ENCODE measurements around the gene TBL1X.

Gene TBL1X

DNA sequence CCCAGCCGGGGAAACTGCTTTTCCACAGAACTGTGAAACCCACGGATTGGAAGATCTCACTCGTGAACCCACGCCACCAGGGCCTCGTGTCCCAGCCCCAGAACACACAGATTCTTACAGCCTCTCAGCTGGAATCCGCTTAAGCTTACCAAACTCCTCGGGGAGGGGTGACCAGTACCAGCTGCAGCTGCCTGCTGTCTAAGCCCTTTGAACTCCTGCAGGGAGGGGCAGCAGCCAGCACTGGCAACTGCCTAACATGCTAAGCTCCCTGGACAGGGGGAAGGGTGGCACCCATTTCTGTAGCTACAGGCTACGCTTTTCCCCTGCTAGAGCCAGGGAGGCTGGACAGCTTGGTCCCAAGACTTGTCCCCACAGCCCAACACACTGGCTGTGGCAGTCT lies 38.4 kb downstream of the TBL1X start:
- H3K4me1 ChIP-seq (ENCODE audit: control insufficient read depth, insufficient read depth, low read length): no peaks in the 10 kb centered on the region
- no peak overlapping the region for H3K9ac ChIP-seq (ENCODE audit: low read depth, low read length)
- H3K9me3 ChIP-seq (replicated peaks; ENCODE audit: low read length): no peaks in the 10 kb centered on the region
- no peak overlapping the region for H3K4me3 ChIP-seq (ENCODE audit: low read length)
- no peaks in the 10 kb centered on the region for H3K27me3 ChIP-seq (ENCODE audit: control insufficient read depth, insufficient read depth, low read length)
- no peaks in the 10 kb centered on the region for H3K36me3 ChIP-seq (ENCODE audit: insufficient read depth, low read length)
- no peak overlapping the region for H3K4me2 ChIP-seq (ENCODE audit: low read length)

DNA sequence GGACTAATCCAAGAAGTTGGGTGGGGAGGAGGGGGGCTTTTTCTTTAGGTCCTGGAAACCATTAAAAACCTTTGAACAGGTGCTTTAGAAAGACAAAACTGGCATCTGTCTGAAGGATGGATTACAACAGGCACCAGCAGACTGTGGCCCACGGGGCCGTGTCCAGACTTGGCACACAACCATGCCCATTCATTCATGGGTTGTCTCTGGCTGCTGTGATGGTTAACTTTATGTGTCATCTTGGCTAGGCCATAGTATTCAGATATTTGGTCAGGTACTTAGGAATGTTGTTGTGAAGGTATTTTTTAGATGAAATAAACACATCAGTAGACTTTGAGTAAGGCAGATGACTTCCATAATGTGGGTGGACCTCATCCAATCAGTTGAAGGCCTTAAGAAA lies 45.5 kb downstream of the TBL1X start:
- Histone ChIP-seq H3K4me3 (ENCODE audit: low read length) (no peak overlapping the region), H3K36me3 (ENCODE audit: insufficient read depth, low read length) (no peaks in the 10 kb centered on the region), H3K27me3 (ENCODE audit: control insufficient read depth, insufficient read depth, low read length) (no peaks in the 10 kb centered on the region), H3K4me2 (ENCODE audit: low read length) (no peak overlapping the region), H3K9ac (ENCODE audit: low read depth, low read length) (no peak overlapping the region), H3K9me3 (replicated peaks; ENCODE audit: low read length) (no peaks in the 10 kb centered on the region), H3K4me1 (ENCODE audit: control insufficient read depth, insufficient read depth, low read length) (no peaks in the 10 kb centered on the region)

DNA sequence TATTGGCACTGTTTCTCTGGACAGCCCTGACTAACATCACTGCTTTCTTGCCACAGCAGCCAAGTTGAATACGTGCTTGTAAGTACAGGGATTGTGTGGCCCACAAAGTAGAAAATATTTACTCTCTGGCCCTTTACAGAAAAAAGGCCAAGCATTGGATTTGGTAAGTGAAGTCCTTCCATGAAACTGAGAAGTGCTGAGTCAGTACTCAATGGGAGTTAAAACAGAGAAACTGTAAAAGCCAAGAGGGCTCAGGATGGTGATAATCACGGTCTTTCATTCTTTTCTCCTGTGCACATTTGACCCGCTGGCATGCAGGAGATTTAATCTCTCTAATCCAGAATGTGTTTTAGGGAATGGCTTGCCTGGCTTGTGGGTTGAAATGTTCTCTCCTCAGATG lies 46.1 kb downstream of the TBL1X start:
- H3K4me2 ChIP-seq (ENCODE audit: low read length): no peak overlapping the region
- no peaks in the 10 kb centered on the region for H3K4me1 ChIP-seq (ENCODE audit: control insufficient read depth, insufficient read depth, low read length)
- H3K36me3 ChIP-seq (ENCODE audit: insufficient read depth, low read length): no peaks in the 10 kb centered on the region
- H3K27me3 ChIP-seq (ENCODE audit: control insufficient read depth, insufficient read depth, low read length): no peaks in the 10 kb centered on the region
- no peak overlapping the region for H3K4me3 ChIP-seq (ENCODE audit: low read length)
- H3K9me3 ChIP-seq (replicated peaks; ENCODE audit: low read length): no peaks in the 10 kb centered on the region
- no peak overlapping the region for H3K9ac ChIP-seq (ENCODE audit: low read depth, low read length)

DNA sequence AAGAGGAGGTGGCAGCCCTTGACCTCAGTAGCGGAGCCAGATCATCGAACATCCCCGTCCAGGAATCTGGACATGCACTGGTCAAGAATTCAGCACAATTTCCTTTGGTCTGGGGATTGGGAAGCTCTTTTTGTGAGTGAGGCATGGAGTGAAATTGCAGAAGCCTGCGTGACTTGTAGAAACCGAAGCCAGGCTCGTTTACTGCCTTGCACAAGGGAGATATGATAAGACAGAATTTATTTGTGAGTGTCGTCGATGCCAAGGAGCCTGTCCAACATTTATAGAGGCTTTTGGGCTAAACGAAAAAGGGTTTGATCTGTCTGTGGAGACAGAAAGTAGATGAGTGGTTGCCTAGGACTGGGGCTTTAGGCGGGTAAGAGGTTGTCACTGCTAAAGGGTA lies 50.6 kb downstream of the TBL1X start:
- Histone ChIP-seq H3K27me3 (ENCODE audit: control insufficient read depth, insufficient read depth, low read length) (no peaks in the 10 kb centered on the region), H3K4me1 (ENCODE audit: control insufficient read depth, insufficient read depth, low read length) (no peaks in the 10 kb centered on the region), H3K9me3 (replicated peaks; ENCODE audit: low read length) (no peaks in the 10 kb centered on the region), H3K4me2 (ENCODE audit: low read length) (no peak overlapping the region), H3K4me3 (ENCODE audit: low read length) (no peak overlapping the region), H3K36me3 (ENCODE audit: insufficient read depth, low read length) (no peaks in the 10 kb centered on the region), H3K9ac (ENCODE audit: low read depth, low read length) (no peak overlapping the region)

DNA sequence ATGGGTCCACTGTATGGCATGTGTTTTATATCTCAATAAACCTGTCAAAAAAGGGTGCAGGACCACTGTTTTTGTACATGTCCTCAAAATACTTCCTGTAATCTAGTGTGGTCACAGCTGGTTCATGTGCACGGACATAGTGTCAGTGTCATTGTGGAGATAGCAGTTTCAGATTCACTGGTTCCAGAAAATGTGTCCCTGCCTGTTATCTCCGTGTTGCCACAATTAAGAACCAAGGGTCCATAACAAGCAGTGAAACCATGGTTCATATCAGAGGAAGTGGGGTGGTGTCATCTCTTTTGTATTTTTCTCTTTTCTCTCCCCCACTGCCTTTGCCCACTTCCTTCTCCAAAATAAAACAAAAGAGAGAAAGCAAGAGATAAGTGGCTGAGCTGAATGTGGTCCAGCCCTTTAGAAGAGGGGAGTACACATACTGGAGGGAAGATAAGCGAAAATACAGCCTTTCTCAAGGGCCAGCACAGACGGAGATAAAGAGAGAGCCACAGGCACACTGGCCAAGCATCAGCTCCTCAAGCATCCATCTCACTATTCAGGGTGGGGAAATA lies 51.2 kb downstream of the TBL1X start:
- Histone ChIP-seq H3K4me3 (ENCODE audit: low read length) (no peak overlapping the region), H3K9ac (ENCODE audit: low read depth, low read length) (no peak overlapping the region), H3K27me3 (ENCODE audit: control insufficient read depth, insufficient read depth, low read length) (no peaks in the 10 kb centered on the region), H3K9me3 (replicated peaks; ENCODE audit: low read length) (no peaks in the 10 kb centered on the region), H3K4me1 (ENCODE audit: control insufficient read depth, insufficient read depth, low read length) (no peaks in the 10 kb centered on the region), H3K36me3 (ENCODE audit: insufficient read depth, low read length) (no peaks in the 10 kb centered on the region), H3K4me2 (ENCODE audit: low read length) (no peak overlapping the region)

DNA sequence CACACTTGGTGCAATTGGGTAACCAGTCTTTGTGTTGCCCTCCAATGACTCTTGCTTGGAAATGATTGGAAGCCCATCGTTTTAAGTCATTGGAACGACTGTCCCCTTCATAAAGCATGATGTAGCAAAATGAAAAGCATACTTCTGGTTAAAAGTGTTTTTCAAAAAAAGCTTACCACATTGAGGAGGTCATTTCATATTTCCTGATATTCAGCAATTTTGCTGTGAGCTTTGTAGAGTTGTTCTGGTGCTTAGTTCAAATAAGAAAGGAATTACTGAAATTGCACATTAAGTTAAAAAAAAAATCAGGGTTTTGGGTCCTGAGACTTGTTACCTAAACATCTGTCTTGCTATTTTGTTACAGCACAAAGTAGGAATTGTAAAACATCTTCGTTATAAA lies 51.8 kb downstream of the TBL1X start:
- no peaks in the 10 kb centered on the region for H3K27me3 ChIP-seq (ENCODE audit: control insufficient read depth, insufficient read depth, low read length)
- no peak overlapping the region for H3K4me3 ChIP-seq (ENCODE audit: low read length)
- no peak overlapping the region for H3K9ac ChIP-seq (ENCODE audit: low read depth, low read length)
- H3K9me3 ChIP-seq (replicated peaks; ENCODE audit: low read length): no peaks in the 10 kb centered on the region
- no peaks in the 10 kb centered on the region for H3K4me1 ChIP-seq (ENCODE audit: control insufficient read depth, insufficient read depth, low read length)
- no peak overlapping the region for H3K4me2 ChIP-seq (ENCODE audit: low read length)
- H3K36me3 ChIP-seq (ENCODE audit: insufficient read depth, low read length): no peaks in the 10 kb centered on the region

DNA sequence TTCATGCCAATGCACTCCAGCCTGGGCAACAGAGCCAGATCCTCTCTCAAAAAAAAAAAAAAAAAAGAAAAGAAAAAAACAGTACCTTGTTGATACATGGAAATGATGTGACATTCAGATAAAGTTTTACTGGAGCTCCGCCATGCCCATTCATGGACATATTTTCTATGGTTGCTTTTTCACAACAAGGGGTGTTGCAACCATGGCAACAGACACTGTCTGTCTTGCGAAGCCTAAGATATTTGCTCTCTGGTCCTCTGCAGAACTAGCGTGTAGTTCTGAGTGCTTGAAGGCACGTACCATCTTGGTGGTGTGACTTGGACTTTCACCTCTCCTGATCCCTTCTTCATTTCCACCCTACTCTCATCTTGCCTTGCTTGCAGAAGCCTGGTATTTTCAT lies 53.2 kb downstream of the TBL1X start:
- Histone ChIP-seq H3K4me1 (ENCODE audit: control insufficient read depth, insufficient read depth, low read length) (no peaks in the 10 kb centered on the region), H3K4me2 (ENCODE audit: low read length) (no peak overlapping the region), H3K27me3 (ENCODE audit: control insufficient read depth, insufficient read depth, low read length) (no peaks in the 10 kb centered on the region), H3K9ac (ENCODE audit: low read depth, low read length) (no peak overlapping the region), H3K36me3 (ENCODE audit: insufficient read depth, low read length) (no peaks in the 10 kb centered on the region), H3K9me3 (replicated peaks; ENCODE audit: low read length) (no peaks in the 10 kb centered on the region), H3K4me3 (ENCODE audit: low read length) (no peak overlapping the region)

DNA sequence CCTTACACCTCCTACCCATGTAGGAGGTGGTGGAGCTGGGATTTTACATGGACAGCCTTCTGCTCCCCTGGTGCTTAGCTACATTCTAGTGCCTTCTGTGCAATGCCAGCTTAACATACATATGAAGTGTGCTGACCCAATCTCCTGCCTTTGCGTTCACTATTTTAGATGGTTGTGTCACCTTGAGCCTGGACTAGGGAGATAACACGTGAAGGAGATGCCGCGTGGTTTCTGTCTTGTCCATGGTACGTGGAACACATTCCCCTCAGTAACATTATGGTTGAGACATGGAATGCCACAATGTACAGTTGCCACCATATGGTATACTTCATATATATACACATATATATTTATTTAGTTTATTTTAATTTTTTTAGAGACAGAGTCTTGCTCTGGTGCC lies 54.0 kb downstream of the TBL1X start:
- H3K9ac ChIP-seq (ENCODE audit: low read depth, low read length): no peak overlapping the region
- H3K27me3 ChIP-seq (ENCODE audit: control insufficient read depth, insufficient read depth, low read length): no peaks in the 10 kb centered on the region
- no peaks in the 10 kb centered on the region for H3K9me3 ChIP-seq (replicated peaks; ENCODE audit: low read length)
- H3K4me3 ChIP-seq (ENCODE audit: low read length): no peak overlapping the region
- no peak overlapping the region for H3K4me2 ChIP-seq (ENCODE audit: low read length)
- H3K36me3 ChIP-seq (ENCODE audit: insufficient read depth, low read length): no peaks in the 10 kb centered on the region
- H3K4me1 ChIP-seq (ENCODE audit: control insufficient read depth, insufficient read depth, low read length): no peaks in the 10 kb centered on the region

DNA sequence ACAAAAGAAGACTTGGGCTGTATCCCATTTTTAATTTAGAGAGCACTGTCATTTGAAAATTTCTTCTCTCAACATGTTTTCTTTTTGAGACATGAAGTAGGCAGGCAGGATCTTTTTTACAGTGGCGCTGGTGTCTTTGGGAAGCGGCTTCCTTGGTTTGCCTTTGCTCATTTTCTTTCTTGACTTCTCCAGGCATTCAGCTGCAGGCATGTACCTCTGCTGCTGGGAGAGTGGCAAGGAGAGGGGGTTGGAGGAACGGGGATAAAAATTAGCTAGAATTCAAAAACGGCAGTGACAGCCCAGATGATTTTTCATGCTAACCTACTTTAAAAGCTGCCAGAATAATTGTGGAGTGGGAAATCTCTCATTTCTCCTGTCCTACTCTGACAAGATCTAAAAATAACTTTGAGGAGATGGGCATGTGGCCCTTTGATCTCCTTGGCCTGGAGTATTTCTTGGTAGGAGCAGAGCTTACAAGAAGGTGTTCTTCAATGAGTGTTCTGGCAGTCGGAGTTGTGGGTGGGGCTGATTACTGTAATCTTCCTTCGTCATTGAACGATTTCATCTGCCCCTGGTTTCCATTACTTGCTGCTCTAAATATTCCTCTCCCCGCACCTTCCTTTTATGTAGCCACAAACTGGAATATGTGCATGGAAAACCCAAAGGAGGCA lies 54.8 kb downstream of the TBL1X start:
- Histone ChIP-seq H3K4me1 (ENCODE audit: control insufficient read depth, insufficient read depth, low read length) (no peaks in the 10 kb centered on the region), H3K9ac (ENCODE audit: low read depth, low read length) (no peak overlapping the region), H3K4me2 (ENCODE audit: low read length) (no peak overlapping the region), H3K4me3 (ENCODE audit: low read length) (no peak overlapping the region), H3K9me3 (replicated peaks; ENCODE audit: low read length) (no peaks in the 10 kb centered on the region), H3K36me3 (ENCODE audit: insufficient read depth, low read length) (no peaks in the 10 kb centered on the region), H3K27me3 (ENCODE audit: control insufficient read depth, insufficient read depth, low read length) (no peaks in the 10 kb centered on the region)

DNA sequence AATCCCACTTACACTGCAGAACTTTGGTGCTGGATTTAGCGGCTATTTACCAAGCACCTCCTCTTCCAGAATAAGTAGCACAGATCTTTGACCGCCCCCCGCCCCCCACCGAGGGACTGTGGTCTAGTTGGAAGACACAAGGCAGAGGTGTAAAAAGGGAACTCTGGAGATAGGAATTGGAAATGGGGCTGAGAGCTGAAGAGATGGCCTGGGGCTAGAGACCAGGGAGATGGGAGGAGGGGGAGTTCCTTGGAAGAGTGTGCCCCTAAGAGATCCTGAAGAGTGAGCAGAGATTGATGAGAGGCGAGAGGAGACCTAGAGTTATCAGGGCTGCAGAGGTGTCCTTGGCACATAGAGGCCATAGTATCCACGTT lies 55.3 kb downstream of the TBL1X start:
- Histone ChIP-seq H3K4me2 (ENCODE audit: low read length) (no peak overlapping the region), H3K4me1 (ENCODE audit: control insufficient read depth, insufficient read depth, low read length) (no peaks in the 10 kb centered on the region), H3K9me3 (replicated peaks; ENCODE audit: low read length) (no peaks in the 10 kb centered on the region), H3K36me3 (ENCODE audit: insufficient read depth, low read length) (no peaks in the 10 kb centered on the region), H3K4me3 (ENCODE audit: low read length) (no peak overlapping the region), H3K27me3 (ENCODE audit: control insufficient read depth, insufficient read depth, low read length) (no peaks in the 10 kb centered on the region), H3K9ac (ENCODE audit: low read depth, low read length) (no peak overlapping the region)

DNA sequence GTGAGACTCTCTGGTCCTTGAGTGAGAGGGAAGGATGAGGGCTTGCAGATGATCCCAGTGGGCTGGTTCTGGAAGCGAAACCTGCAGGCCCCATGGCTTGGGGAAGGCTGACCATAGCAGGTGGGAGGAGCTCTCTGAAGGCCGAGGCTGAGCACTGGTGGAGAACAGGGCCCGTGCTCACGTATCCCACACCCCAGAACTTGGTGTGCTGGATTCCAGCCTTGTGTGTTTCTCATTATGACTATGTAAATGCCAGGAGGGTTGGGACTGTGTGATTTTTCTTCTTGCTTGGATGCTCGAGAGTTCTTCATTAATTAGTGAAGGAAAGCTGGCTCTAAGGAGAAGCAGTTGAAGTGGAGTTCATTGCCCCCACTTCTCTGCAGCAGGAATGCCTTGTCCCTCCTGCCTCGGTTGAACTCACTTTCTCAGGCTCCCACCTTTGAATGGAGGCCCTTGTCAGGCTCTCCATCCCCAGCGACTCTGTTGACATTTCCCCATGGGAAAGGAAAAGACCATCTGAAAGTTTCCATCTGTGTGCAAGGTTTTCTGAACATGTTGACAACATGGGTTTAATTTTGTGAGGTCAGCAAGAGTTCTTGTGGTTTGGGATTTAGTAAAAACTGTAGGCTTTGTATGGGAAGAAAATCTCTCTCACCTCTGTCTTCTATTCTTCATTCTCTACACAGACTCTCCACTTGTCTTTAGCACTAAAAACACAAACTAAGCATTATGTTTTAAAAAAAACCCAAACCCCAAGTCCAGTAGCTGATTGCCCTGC lies 57.7 kb downstream of the TBL1X start:
- H3K4me2 ChIP-seq (ENCODE audit: low read length): no peak overlapping the region
- H3K27me3 ChIP-seq (ENCODE audit: control insufficient read depth, insufficient read depth, low read length): no peaks in the 10 kb centered on the region
- no peak overlapping the region for H3K4me3 ChIP-seq (ENCODE audit: low read length)
- no peaks in the 10 kb centered on the region for H3K9me3 ChIP-seq (replicated peaks; ENCODE audit: low read length)
- H3K4me1 ChIP-seq (ENCODE audit: control insufficient read depth, insufficient read depth, low read length): no peaks in the 10 kb centered on the region
- H3K36me3 ChIP-seq (ENCODE audit: insufficient read depth, low read length): no peaks in the 10 kb centered on the region
- H3K9ac ChIP-seq (ENCODE audit: low read depth, low read length): no peak overlapping the region

Data from skeletal muscle satellite cell (primary cell).